MM.1S (cell line): ENCODE measurements around the gene OTOL1.

Experiments used
- CTCF ChIP-seq: fragments of 300-600 bp; sonication (generic); IDR thresholded peaks from 2 replicates; pipeline ENCODE4 v1.5.1; 2016; ENCODE audit warnings: antibody characterized with exemption, low read length, mixed read lengths
- EZH2 ChIP-seq: fragments of 300-600 bp; sonication (generic); optimal IDR thresholded peaks from 2 replicates; pipeline ENCODE3; 2017; ENCODE audit warnings: low read depth, mild to moderate bottlenecking, antibody characterized with exemption, low read length, mixed read lengths
- EZH2phosphoT487 ChIP-seq: fragments of 300-600 bp; sonication (generic); IDR thresholded peaks from 2 replicates; pipeline ENCODE4 v1.6.1; 2018; ENCODE audit warnings: antibody characterized with exemption, low read length

GRCh38 chr3:161475905-161476304, 20.7 kb upstream of the OTOL1 start:
- TF ChIP-seq CTCF (no peak), EZH2phosphoT487 (no peak), EZH2 (no peak)
